ENCODE results near the gene FCHSD2. TPM values are rescaled to one million over a fixed set of nuclear protein-coding genes. Genes with fewer than 3 reads are reported as not detected.

Gene FCHSD2
- total and polyA plus RNA-seq, 2 donors (not counting 1 experiment from before 2014, with no cell fraction given): 19.5 to 40.6 TPM

DNA sequence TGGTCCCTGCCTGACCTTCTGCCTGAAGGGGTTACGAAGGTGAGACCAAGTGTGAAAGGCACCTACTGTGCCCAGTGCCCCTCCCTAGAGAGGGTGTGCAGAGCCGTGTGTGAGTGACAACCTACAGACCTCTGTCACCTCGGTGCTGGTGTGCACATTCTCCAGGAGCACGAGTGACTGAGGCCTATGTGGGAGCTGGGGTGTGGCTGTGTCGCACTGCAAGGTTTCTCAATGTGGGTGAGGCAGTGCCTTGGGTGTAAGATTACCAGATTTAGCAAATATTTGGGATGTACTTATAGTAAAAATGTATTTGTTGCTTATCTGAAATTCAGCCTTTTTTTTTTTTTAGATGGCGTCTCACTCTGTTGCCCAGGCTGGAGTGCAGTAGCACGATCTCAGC, 353.9 kb downstream of the FCHSD2 start:
- Histone ChIP-seq H3K79me2 (ENCODE audit: control insufficient read depth, insufficient read depth, low read length) (no peaks in the 10 kb centered on the region), H4K20me1 (ENCODE audit: control insufficient read depth, extremely low read depth, insufficient read depth, low read length) (no peaks in the 10 kb centered on the region), H3K27ac (ENCODE audit: insufficient read depth, low read length) (no peak overlapping the region), H3K4me1 (ENCODE audit: control insufficient read depth, extremely low read depth, insufficient read depth, low read length) (peaks cover 8% of the 10 kb centered on the region), H3K9ac (ENCODE audit: insufficient read depth, low read length) (no peak overlapping the region), H3K9me3 (ENCODE audit: control insufficient read depth, insufficient read depth, low read depth, low read length) (no peaks in the 10 kb centered on the region), H3K4me2 (ENCODE audit: extremely low read depth, insufficient read depth, low read length) (no peak overlapping the region), H2AFZ (ENCODE audit: low read length) (no peak overlapping the region), H3K36me3 (ENCODE audit: control insufficient read depth, insufficient read depth, low read length) (no peaks in the 10 kb centered on the region), H3K4me3 (replicated peaks in 1 of 4; ENCODE audit: control extremely low read depth in 1 of 4, insufficient read depth in 1 of 4, low read depth in 3 of 4, low read length in 4 of 4) (no peak overlapping the region), H3K27me3 (ENCODE audit: control insufficient read depth, insufficient read depth, low read length) (no peaks in the 10 kb centered on the region)
- no peak for DNase-seq (ENCODE audit: low read depth in 2 of 2)
- TF ChIP-seq, protein P1, sequence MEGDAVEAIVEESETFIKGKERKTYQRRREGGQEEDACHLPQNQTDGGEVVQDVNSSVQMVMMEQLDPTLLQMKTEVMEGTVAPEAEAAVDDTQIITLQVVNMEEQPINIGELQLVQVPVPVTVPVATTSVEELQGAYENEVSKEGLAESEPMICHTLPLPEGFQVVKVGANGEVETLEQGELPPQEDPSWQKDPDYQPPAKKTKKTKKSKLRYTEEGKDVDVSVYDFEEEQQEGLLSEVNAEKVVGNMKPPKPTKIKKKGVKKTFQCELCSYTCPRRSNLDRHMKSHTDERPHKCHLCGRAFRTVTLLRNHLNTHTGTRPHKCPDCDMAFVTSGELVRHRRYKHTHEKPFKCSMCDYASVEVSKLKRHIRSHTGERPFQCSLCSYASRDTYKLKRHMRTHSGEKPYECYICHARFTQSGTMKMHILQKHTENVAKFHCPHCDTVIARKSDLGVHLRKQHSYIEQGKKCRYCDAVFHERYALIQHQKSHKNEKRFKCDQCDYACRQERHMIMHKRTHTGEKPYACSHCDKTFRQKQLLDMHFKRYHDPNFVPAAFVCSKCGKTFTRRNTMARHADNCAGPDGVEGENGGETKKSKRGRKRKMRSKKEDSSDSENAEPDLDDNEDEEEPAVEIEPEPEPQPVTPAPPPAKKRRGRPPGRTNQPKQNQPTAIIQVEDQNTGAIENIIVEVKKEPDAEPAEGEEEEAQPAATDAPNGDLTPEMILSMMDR (conservative IDR thresholded peaks at IDR 0.05 in 1 of 2, IDR thresholded peaks at IDR 0.05 in 1 of 2; ENCODE audit: low read depth in 1 of 2, low read length in 2 of 2): no peak

DNA sequence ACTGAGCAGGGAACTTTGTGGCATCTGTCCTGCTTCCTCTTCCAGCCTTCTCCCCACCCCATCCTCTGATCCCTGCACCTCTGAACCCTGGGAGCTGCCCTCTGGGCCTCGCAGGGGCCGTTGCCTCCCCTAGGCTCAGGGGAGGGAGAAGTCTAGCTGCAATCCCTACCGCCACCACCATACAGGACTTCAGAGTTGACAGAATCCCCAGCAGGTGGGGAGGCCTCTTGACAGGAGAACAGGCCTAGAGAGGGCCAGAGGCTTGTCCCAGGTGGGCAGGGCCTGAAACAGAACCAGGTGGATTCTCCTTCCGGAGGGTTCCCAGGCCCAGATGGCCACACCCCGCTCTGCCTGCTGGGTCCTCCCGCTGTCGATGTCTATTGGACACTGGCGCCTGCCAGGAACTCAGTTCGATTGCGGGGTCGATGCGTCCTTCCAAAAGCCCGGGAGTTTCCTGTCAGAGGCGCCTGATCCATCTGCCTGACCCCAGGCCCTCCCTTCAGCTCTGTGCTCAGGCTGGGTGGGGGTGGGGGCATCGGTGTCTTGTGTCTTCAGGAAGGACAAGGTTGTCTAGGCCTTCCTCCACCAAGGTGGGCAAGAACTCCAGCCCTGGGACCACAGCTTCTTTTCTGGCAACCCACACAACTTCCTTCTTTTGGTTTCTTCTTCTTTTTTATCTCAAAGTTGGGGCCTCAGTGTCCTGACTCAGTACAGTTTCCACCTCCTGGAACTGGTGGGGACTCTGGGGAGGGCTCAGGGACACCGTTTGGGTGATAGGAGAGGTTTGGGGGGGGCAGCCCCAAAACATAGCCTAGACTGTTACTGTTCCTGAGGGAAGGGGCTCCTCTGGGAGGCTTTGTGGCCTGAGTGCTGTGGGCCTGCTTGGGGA, 354.7 kb downstream of the FCHSD2 start:
- no peaks in the 10 kb centered on the region for H3K27me3 ChIP-seq (ENCODE audit: control insufficient read depth, insufficient read depth, low read length)
- no peak overlapping the region for H3K9ac ChIP-seq (ENCODE audit: insufficient read depth, low read length)
- H3K79me2 ChIP-seq (ENCODE audit: control insufficient read depth, insufficient read depth, low read length): no peaks in the 10 kb centered on the region
- no peak overlapping the region for H2AFZ ChIP-seq (ENCODE audit: low read length)
- no peaks in the 10 kb centered on the region for H3K36me3 ChIP-seq (ENCODE audit: control insufficient read depth, insufficient read depth, low read length)
- TF ChIP-seq, protein P1 (conservative IDR thresholded peaks at IDR 0.05 in 1 of 2, IDR thresholded peaks at IDR 0.05 in 1 of 2; ENCODE audit: low read depth in 1 of 2, low read length in 2 of 2): no peak
- no peak for TF ChIP-seq EZH2 (IDR thresholded peaks at IDR 0.05; ENCODE audit: low read length, missing control alignments)
- H4K20me1 ChIP-seq (ENCODE audit: control insufficient read depth, extremely low read depth, insufficient read depth, low read length): no peaks in the 10 kb centered on the region
- DNase-seq (ENCODE audit: low read depth in 2 of 2): no peak
- no peak overlapping the region for H3K27ac ChIP-seq (ENCODE audit: insufficient read depth, low read length)
- H3K4me1 ChIP-seq (ENCODE audit: control insufficient read depth, extremely low read depth, insufficient read depth, low read length): peaks cover 5% of the 10 kb centered on the region
- H3K4me2 ChIP-seq (ENCODE audit: extremely low read depth, insufficient read depth, low read length): no peak overlapping the region
- no peak overlapping the region for H3K4me3 ChIP-seq (replicated peaks in 1 of 4; ENCODE audit: control extremely low read depth in 1 of 4, insufficient read depth in 1 of 4, low read depth in 3 of 4, low read length in 4 of 4)
- no peaks in the 10 kb centered on the region for H3K9me3 ChIP-seq (ENCODE audit: control insufficient read depth, insufficient read depth, low read depth, low read length)

Other genes with a start within 250 kb of the FCHSD2 start
- under 0.01 and 0.17 TPM in 2 replicates for gene P2RY2, start 76.0 kb upstream of the FCHSD2 start, total RNA-seq
- gene P2RY2, start 76.0 kb upstream of the FCHSD2 start, polyA plus RNA-seq: 0.05 TPM in 1 of 2 replicates, not detected in the other
- 0.26 and 0.33 TPM in 2 replicates for gene P2RY6, start 130.0 kb upstream of the FCHSD2 start, total RNA-seq
- 0.12 and 0.24 TPM in 2 replicates for gene P2RY6, start 130.0 kb upstream of the FCHSD2 start, polyA plus RNA-seq
- gene ARHGEF17, start 166.0 kb upstream of the FCHSD2 start, total RNA-seq: 28.2 and 42.8 TPM in 2 replicates
- gene ARHGEF17, start 166.0 kb upstream of the FCHSD2 start, polyA plus RNA-seq: 26.5 and 43.1 TPM in 2 replicates
- gene RELT, start 234.1 kb upstream of the FCHSD2 start, total RNA-seq: 0.33 and 0.77 TPM in 2 replicates
- 0.70 and 1.0 TPM in 2 replicates for gene RELT, start 234.1 kb upstream of the FCHSD2 start, polyA plus RNA-seq